WTC11 (cell line): Measurements from ENCODE around the gene TAPBP. TPM values are rescaled to one million over a fixed set of nuclear protein-coding genes. Genes with fewer than 3 reads are reported as not detected.
A peak's percentile ranks its signal among the peaks of the same experiment; 100 is the strongest.
"Not testable (repeated sequence)": the region's sequence is repeated elsewhere in the genome, so short reads cannot be mapped to it uniquely, and the experiment has no call there.

Source experiments
- ATAC-seq: fragments of 200-7000 bp; cut with Tn5 transposase; 2 replicates; pipeline ENCODE4 v1.10.0; 2021; ENCODE audit warnings: mild to moderate bottlenecking, moderate library complexity
- CTCF ChIA-PET: fragments of 300-600 bp; sonication (Branson Sonifier 250); formaldehyde crosslinking; loops from one replicate; lab custom pipeline; 2021; ENCODE audit warnings: antibody characterized with exemption; lab: Charles Lee
- POLR2A ChIA-PET: fragments of 350-600 bp; sonication (Branson Sonifier 250); formaldehyde crosslinking; loops from one replicate; lab custom pipeline; 2021; ENCODE audit warnings: antibody characterized with exemption; lab: Charles Lee
- DNase-seq: peaks from one replicate; pipeline ENCODE4 v3.0.0; 2021; ENCODE audit warnings: low spot score
- H3K27ac Mint-ChIP-seq: 2 replicates; pipeline ENCODE4 v1.8.0; 2021; ENCODE audit warnings: mixed read lengths
- H3K27me3 Mint-ChIP-seq: 2 replicates; pipeline ENCODE4 v1.8.0; 2021; ENCODE audit warnings: low read depth, mild to moderate bottlenecking, moderate library complexity, mixed read lengths
- H3K36me3 Mint-ChIP-seq: 2 replicates; pipeline ENCODE4 v1.8.0; 2021; ENCODE audit warnings: mixed read lengths
- H3K4me1 Mint-ChIP-seq: 2 replicates; pipeline ENCODE4 v1.8.0; 2022; ENCODE audit warnings: mixed read lengths
- H3K4me3 Mint-ChIP-seq: 2 replicates; pipeline ENCODE4 v1.8.0; 2021; ENCODE audit warnings: mild to moderate bottlenecking, moderate library complexity, mixed read lengths
- H3K9me3 Mint-ChIP-seq: 2 replicates; pipeline ENCODE4 v1.8.0; 2021; ENCODE audit warnings: mixed read lengths
- CDX4 ChIP-seq: fragments of 250-450 bp; sonication (Bioruptor Pico); IDR thresholded peaks from 2 replicates; pipeline ENCODE4 v1.9.0; 2021; ENCODE audit warnings: moderate library complexity, mild to moderate bottlenecking, inconsistent platforms, borderline replicate concordance
- EMX1 ChIP-seq: fragments of 250-450 bp; sonication (Bioruptor Pico); IDR thresholded peaks from 2 replicates; pipeline ENCODE4 v1.8.0; 2021; ENCODE audit warnings: mild to moderate bottlenecking
- NFATC4 ChIP-seq: fragments of 250-450 bp; sonication (Bioruptor Pico); IDR thresholded peaks from 2 replicates; pipeline ENCODE4 v1.9.0; 2021; ENCODE audit warnings: mild to moderate bottlenecking
- NR3C1 ChIP-seq: sonication (generic); formaldehyde crosslinking; conservative IDR thresholded peaks from 2 replicates; pipeline ENCODE4 v1.8.1; 2023; ENCODE audit warnings: low read depth, mild to moderate bottlenecking, missing genetic modification reagents
- TEAD1 ChIP-seq: sonication (generic); formaldehyde crosslinking; IDR thresholded peaks from 2 replicates; pipeline ENCODE4 v1.8.0; 2022; ENCODE audit warnings: mild to moderate bottlenecking, missing genetic modification reagents
- ZBTB43 ChIP-seq: sonication (generic); formaldehyde crosslinking; IDR thresholded peaks from 2 replicates; pipeline ENCODE4 v1.8.1; 2023; ENCODE audit warnings: mild to moderate bottlenecking, missing genetic modification reagents
- ZNF121 ChIP-seq: sonication (generic); formaldehyde crosslinking; IDR thresholded peaks from 2 replicates; pipeline ENCODE4 v1.8.0; 2023; ENCODE audit warnings: missing genetic modification reagents
- ZNF138 ChIP-seq: sonication (generic); formaldehyde crosslinking; conservative IDR thresholded peaks from 2 replicates; pipeline ENCODE4 v1.8.1; 2022; ENCODE audit warnings: mild to moderate bottlenecking, moderate library complexity, missing genetic modification reagents
- ZNF232 ChIP-seq: sonication (generic); formaldehyde crosslinking; IDR thresholded peaks from 2 replicates; pipeline ENCODE4 v1.8.0; 2022; ENCODE audit warnings: mild to moderate bottlenecking, missing genetic modification reagents
- ZNF416 ChIP-seq: fragments of 250-450 bp; sonication (Bioruptor Pico); IDR thresholded peaks from 2 replicates; pipeline ENCODE4 v1.9.0; 2021; ENCODE audit warnings: mild to moderate bottlenecking, inconsistent platforms
- total RNA-seq: library from RNA; stranded (reverse); gene quantifications from 3 replicates; pipeline ENCODE4 v1.2.3, GENCODE V29; 2021
- TF ChIP-seq, protein P1 (sequence below): fragments of 200-600 bp; IDR thresholded peaks from 2 replicates; pipeline ENCODE4 v1.8.0; 2022; ENCODE audit warnings: antibody characterized with exemption
- TF ChIP-seq, protein P2 (sequence below): fragments of 250-450 bp; sonication (Bioruptor Pico); IDR thresholded peaks from 2 replicates; pipeline ENCODE4 v1.9.0; 2021; ENCODE audit warnings: mild to moderate bottlenecking
- TF ChIP-seq, protein P3 (sequence below): sonication (generic); formaldehyde crosslinking; IDR thresholded peaks from 2 replicates; pipeline ENCODE4 v1.8.1; 2023; ENCODE audit warnings: mild to moderate bottlenecking, missing genetic modification reagents

Gene TAPBP
- total RNA-seq, 1 experiment from 2014 or later, result 43.5 TPM

GRCh38 chr6:33275795-33276580, 37.9 kb downstream of the TAPBP start:
- not testable (repeated sequence) for H3K9me3 Mint-ChIP-seq, ATAC-seq, DNase-seq, H3K27me3 Mint-ChIP-seq
- 0 out of 2 replicates have a peak, but pooled peaks have one; percentile 15 for TF ChIP-seq ZNF416 (CRISPR knock-in tag)
- H3K36me3 Mint-ChIP-seq, result peaks cover 53% of the 10 kb centered on the region
- peaks cover 56% of the 10 kb centered on the region for H3K4me1 Mint-ChIP-seq
- peak overlapping the region; percentile 96 for H3K4me3 Mint-ChIP-seq
- peak overlapping the region; percentile 100 for H3K27ac Mint-ChIP-seq
- ChIA-PET POLR2A (interaction anchor here (1.7 to 3.2 kb wide), 2 partner anchors 13 to 27 kb away, joined by 11 to 27 read pairs; partner anchors contain the start of genes PFDN6 and WDR46), CTCF (interaction anchor here (1.5 to 3.1 kb wide), 8 partner anchors 13 to 291 kb away, joined by 5 to 40 read pairs (median 13); partner anchors contain the start of genes HSD17B8, PFDN6, RGL2 and WDR46)

DNA sequence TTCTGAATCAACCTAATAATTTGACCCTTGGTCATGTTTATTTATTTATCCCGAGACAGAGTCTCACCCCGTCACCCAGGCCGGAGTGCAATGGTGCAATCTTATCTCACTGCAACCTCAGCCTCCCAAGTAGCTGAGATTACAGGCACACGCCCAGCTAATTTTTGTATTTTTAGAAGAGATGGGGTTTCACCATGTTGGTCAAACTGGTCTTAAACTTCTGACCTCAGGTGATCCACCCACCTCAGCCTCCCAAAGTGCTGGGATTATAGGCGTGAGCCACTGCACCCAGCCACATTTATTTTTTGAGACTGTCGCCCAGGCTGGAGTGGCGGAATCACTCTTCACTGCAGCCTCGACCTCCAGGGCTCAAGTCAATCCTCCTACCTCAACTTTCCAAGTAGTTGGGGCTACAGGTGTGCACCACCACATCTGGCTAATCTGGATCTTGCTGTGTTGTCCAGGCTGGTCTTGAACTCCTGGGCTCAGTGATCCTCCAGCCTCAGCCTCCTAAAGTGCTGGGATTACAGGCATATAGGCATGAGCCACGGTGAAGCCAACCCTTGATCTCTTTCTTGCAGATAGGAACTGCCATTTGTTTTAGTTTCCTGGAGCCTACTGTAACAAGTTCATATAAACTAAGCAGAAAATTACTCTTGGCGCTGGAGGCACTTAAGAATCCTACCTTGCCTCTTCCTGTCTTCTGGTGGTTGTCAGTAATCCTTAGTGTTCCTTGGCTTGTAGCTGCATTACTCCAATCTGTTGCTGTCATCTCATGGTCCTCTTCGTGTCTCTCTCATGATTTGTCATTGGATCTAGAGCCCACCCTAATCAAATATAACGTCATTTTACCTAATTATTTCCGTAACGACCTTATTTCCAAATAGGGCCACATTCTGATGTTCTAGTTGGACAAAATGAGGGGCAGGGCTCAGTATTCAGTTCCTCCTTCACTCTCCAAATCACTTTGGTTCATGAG, 39.7 kb downstream of the TAPBP start:
- ChIA-PET POLR2A (no interaction called here), CTCF (no interaction called here)
- no peak for DNase-seq
- H3K27ac Mint-ChIP-seq, result peak overlapping the region; percentile 100
- peak overlapping the region; percentile 96 for H3K4me3 Mint-ChIP-seq
- no peak for ATAC-seq
- H3K27me3 Mint-ChIP-seq, result no peaks in the 10 kb centered on the region
- peaks cover 49% of the 10 kb centered on the region for H3K36me3 Mint-ChIP-seq
- H3K4me1 Mint-ChIP-seq, result peaks cover 53% of the 10 kb centered on the region
- no peaks in the 10 kb centered on the region for H3K9me3 Mint-ChIP-seq
- TF ChIP-seq CDX4, result no peak
- TF ChIP-seq ZNF138, result no peak
- TF ChIP-seq, protein P1, sequence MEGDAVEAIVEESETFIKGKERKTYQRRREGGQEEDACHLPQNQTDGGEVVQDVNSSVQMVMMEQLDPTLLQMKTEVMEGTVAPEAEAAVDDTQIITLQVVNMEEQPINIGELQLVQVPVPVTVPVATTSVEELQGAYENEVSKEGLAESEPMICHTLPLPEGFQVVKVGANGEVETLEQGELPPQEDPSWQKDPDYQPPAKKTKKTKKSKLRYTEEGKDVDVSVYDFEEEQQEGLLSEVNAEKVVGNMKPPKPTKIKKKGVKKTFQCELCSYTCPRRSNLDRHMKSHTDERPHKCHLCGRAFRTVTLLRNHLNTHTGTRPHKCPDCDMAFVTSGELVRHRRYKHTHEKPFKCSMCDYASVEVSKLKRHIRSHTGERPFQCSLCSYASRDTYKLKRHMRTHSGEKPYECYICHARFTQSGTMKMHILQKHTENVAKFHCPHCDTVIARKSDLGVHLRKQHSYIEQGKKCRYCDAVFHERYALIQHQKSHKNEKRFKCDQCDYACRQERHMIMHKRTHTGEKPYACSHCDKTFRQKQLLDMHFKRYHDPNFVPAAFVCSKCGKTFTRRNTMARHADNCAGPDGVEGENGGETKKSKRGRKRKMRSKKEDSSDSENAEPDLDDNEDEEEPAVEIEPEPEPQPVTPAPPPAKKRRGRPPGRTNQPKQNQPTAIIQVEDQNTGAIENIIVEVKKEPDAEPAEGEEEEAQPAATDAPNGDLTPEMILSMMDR, result no peak
- no peak for TF ChIP-seq ZBTB43 (CRISPR knock-in tag)
- TF ChIP-seq, protein P2, sequence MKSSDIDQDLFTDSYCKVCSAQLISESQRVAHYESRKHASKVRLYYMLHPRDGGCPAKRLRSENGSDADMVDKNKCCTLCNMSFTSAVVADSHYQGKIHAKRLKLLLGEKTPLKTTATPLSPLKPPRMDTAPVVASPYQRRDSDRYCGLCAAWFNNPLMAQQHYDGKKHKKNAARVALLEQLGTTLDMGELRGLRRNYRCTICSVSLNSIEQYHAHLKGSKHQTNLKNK (CRISPR knock-in tag), result no peak
- TF ChIP-seq, protein P3, sequence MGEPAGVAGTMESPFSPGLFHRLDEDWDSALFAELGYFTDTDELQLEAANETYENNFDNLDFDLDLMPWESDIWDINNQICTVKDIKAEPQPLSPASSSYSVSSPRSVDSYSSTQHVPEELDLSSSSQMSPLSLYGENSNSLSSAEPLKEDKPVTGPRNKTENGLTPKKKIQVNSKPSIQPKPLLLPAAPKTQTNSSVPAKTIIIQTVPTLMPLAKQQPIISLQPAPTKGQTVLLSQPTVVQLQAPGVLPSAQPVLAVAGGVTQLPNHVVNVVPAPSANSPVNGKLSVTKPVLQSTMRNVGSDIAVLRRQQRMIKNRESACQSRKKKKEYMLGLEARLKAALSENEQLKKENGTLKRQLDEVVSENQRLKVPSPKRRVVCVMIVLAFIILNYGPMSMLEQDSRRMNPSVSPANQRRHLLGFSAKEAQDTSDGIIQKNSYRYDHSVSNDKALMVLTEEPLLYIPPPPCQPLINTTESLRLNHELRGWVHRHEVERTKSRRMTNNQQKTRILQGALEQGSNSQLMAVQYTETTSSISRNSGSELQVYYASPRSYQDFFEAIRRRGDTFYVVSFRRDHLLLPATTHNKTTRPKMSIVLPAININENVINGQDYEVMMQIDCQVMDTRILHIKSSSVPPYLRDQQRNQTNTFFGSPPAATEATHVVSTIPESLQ (CRISPR knock-in tag), result no peak
- TF ChIP-seq NR3C1 (CRISPR knock-in tag), result no peak
- 0 out of 2 replicates have a peak, but pooled peaks have one; percentile 15 for TF ChIP-seq ZNF416 (CRISPR knock-in tag)
- TF ChIP-seq NFATC4 (CRISPR knock-in tag), result 0 out of 2 replicates have a peak, but pooled peaks have one; percentile 5
- TF ChIP-seq ZNF232 (CRISPR knock-in tag), result no peak
- peak; percentile 92 for TF ChIP-seq ZNF121 (CRISPR knock-in tag)
- 0 out of 2 replicates have a peak, but pooled peaks have one; percentile 71 for TF ChIP-seq EMX1
- peak; percentile 29; the same call in 1 of the 2 replicates for TF ChIP-seq TEAD1
